ENCODE data around the gene IGFBP1.

Gene IGFBP1

GRCh38 chr7:45938626-45939302 is 50.5 kb downstream of the IGFBP1 start:
- no peak for DNase-seq (ENCODE audit: low spot score)

GRCh38 chr7:45939574-45939973 is 51.3 kb downstream of the IGFBP1 start:
- no peak for DNase-seq (ENCODE audit: low spot score)

- peak; percentile 39 for DNase-seq (ENCODE audit: low spot score)
Measured at GRCh38 chr7:45940237-45940781, 52.0 kb downstream of the IGFBP1 start.

GRCh38 chr7:45940939-45941338 is 52.7 kb downstream of the IGFBP1 start:
- no peak for DNase-seq (ENCODE audit: low spot score)
